NCI-H128 (cell line): ENCODE measurements around the gene SYCP2.

Experiments
- DNase-seq: peaks from one replicate; lab custom pipeline; 2025; ENCODE audit not compliant: unreplicated experiment; lab: John Stamatoyannopoulos, UW

Gene SYCP2

GRCh38 chr20:59823030-59823423 lies 110.4 kb downstream of the SYCP2 start:
- no peak for DNase-seq

- no peak for DNase-seq
Observed at GRCh38 chr20:59822291-59823029, 111.0 kb downstream of the SYCP2 start.

- no peak for DNase-seq
Observed at GRCh38 chr20:59821788-59822187, 111.6 kb downstream of the SYCP2 start.

- DNase-seq, result no peak
Observed at GRCh38 chr20:59821201-59821600, 112.2 kb downstream of the SYCP2 start.

GRCh38 chr20:59820204-59821041 lies 113.0 kb downstream of the SYCP2 start:
- DNase-seq, result peak; percentile 57

GRCh38 chr20:59819496-59820203 lies 113.8 kb downstream of the SYCP2 start:
- DNase-seq, result no peak

- no peak for DNase-seq
Observed at GRCh38 chr20:59818911-59819310, 114.5 kb downstream of the SYCP2 start.

- DNase-seq, result no peak
Observed at GRCh38 chr20:59817846-59818615, 115.4 kb downstream of the SYCP2 start.

- no peak for DNase-seq
Observed at GRCh38 chr20:59817406-59817805, 116.0 kb downstream of the SYCP2 start.

GRCh38 chr20:59816146-59816738 lies 117.2 kb downstream of the SYCP2 start:
- no peak for DNase-seq

- no peak for DNase-seq
Observed at GRCh38 chr20:59814840-59815340, 118.5 kb downstream of the SYCP2 start.

GRCh38 chr20:59813948-59814839 lies 119.2 kb downstream of the SYCP2 start:
- DNase-seq, result no peak
